Measurements from ENCODE around the gene ADARB2. TPM values are rescaled to one million over a fixed set of nuclear protein-coding genes. Genes with fewer than 3 reads are reported as not detected.

Gene ADARB2
- total and polyA plus RNA-seq, 10 of the 15 experiments (the other 5 are each of a cell fraction or from before 2014, with no cell fraction given) = 0.02 to 4.1 (median 0.76) TPM

DNA sequence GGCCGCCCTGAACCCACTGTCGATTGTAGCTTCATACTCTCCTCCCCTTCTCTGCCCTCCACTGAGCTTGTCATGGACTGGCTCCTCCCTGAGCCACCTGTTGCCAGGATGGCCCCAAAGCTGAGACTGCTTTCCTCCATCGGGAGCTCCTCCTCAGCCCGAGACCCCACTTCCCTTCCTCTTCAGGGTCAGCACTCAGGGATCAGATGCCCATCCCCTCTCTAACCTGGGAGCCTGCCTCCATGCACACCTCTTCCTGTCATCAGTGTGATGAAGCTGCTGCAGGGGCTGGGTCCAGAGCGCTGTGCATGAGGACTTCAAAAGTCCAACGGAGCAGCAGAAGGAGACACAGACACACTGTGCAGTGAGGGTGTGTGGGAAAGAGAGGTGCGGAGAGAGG lies 480.1 kb downstream of the ADARB2 start (continued):
- TF ChIP-seq, protein P1, sequence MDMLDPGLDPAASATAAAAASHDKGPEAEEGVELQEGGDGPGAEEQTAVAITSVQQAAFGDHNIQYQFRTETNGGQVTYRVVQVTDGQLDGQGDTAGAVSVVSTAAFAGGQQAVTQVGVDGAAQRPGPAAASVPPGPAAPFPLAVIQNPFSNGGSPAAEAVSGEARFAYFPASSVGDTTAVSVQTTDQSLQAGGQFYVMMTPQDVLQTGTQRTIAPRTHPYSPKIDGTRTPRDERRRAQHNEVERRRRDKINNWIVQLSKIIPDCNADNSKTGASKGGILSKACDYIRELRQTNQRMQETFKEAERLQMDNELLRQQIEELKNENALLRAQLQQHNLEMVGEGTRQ (IDR thresholded peaks at IDR 0.05; ENCODE audit: borderline replicate concordance, low read depth, low read length) = no peak
- TF ChIP-seq ATF7 (IDR thresholded peaks at IDR 0.05; ENCODE audit: low read depth) = no peak

DNA sequence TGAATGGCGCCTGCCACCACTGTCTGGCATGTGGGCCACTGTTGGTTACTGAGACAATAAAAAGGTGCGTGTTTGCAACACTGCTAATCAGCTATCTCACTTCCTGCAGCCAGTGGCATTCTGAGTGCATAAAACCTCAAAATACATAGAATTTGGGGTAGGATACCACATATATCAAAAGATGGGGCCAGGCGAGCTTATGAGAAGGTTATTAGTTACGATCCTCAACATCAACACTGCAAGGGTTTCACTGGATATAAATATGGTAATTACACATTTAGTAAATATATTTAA lies 480.9 kb downstream of the ADARB2 start:
- intact Hi-C loops (cut with micrococcal nuclease; ENCODE audit: unreplicated experiment) = no loop called here
- no peak overlapping the region for H3K4me3 ChIP-seq
- ChIA-PET POLR2A (no interaction called here), CTCF (no interaction called here), RAD21 (ENCODE audit: unreplicated experiment) (no interaction called here), SMC1A (ENCODE audit: uncharacterized antibody, unreplicated experiment) (no interaction called here)
- in situ Hi-C loops (cut with MboI) = no loop called here
- no peaks in the 10 kb centered on the region; a peak in 1 of 4 replicates for H3K27me3 ChIP-seq (replicated peaks in 1 of 2; ENCODE audit: control insufficient read depth in 2 of 2, insufficient read depth in 2 of 2, low read length in 1 of 2)
- no peaks in the 10 kb centered on the region for H3K79me2 ChIP-seq (ENCODE audit: control insufficient read depth, insufficient read depth, low read length)
- no peak overlapping the region for H3K4me2 ChIP-seq (ENCODE audit: control insufficient read depth, insufficient read depth)
- WGBS (ENCODE audit: insufficient coverage, insufficient replicate concordance, low lambda C conversion rate, missing lambda C conversion rate) = 0% methylated on average over 4 of the region's 4 CpGs
- ATAC-seq (no peak), DNase-seq (ENCODE audit: low read depth, low spot score) (no peak), FAIRE-seq (no peak)
- no peaks in the 10 kb centered on the region for H3K36me3 ChIP-seq (ENCODE audit: control insufficient read depth in 2 of 2, insufficient read depth in 2 of 2, low read length in 1 of 2)
- no peaks in the 10 kb centered on the region for H3K4me1 ChIP-seq (ENCODE audit: control insufficient read depth, insufficient read depth, low read length)
- no TSS peak for BruUV-seq (replicated peaks)
- H3K9me3 ChIP-seq (replicated peaks; ENCODE audit: control insufficient read depth, insufficient read depth, low read length) = no peaks in the 10 kb centered on the region
- no peak overlapping the region for H2AFZ ChIP-seq (ENCODE audit: control insufficient read depth, low read depth, low read length)
- H3K27ac ChIP-seq (ENCODE audit: control insufficient read depth, insufficient read depth) = no peak overlapping the region
- TF ChIP-seq KAT2A (conservative IDR thresholded peaks at IDR 0.05; ENCODE audit: control insufficient read depth, low read depth, low read length) (no peak), MXI1 (IDR thresholded peaks at IDR 0.05; ENCODE audit: low read depth, low read length) (no peak), GABPA (IDR thresholded peaks at IDR 0.05; ENCODE audit: low read depth) (no peak), EP300 (IDR thresholded peaks at IDR 0.05; ENCODE audit: borderline replicate concordance in 1 of 2, control insufficient read depth in 1 of 2, low read depth in 2 of 2, low read length in 2 of 2) (no peak), WRNIP1 (IDR thresholded peaks at IDR 0.05; ENCODE audit: borderline replicate concordance, low read depth, low read length) (no peak), STAT3 (IDR thresholded peaks at IDR 0.05; ENCODE audit: low read depth, low read length) (no peak), SUPT20H (IDR thresholded peaks at IDR 0.05; ENCODE audit: borderline replicate concordance, control insufficient read depth, low read depth, low read length) (no peak), MEF2A (IDR thresholded peaks at IDR 0.05; ENCODE audit: insufficient read depth, low read depth, low read length) (no peak), POU2F2 (IDR thresholded peaks at IDR 0.05; ENCODE audit: borderline replicate concordance, low read depth, low read length) (no peak), ZNF217 (IDR thresholded peaks at IDR 0.05) (no peak), SIN3A (IDR thresholded peaks at IDR 0.05; ENCODE audit: low read depth, low read length) (no peak)
- H3K9ac ChIP-seq (ENCODE audit: control insufficient read depth, insufficient read depth, low read length) = no peak overlapping the region
- no peaks in the 10 kb centered on the region for H4K20me1 ChIP-seq (ENCODE audit: control insufficient read depth, insufficient read depth)

Measured in GM12878 (cell line).